A549 (cell line): Measurements from ENCODE around the gene ITCH.

Experiments used
- CHD2 ChIP-seq: fragments of 150-350 bp; IDR thresholded peaks from 2 replicates; pipeline ENCODE4 v1.6.1; 2014; ENCODE audit warnings: low read length; ENCODE audit not compliant: partially characterized antibody
- CTCF ChIP-seq: fragments of >200 bp; sonication (Bioruptor Twin); formaldehyde crosslinking; IDR thresholded peaks from 3 replicates; pipeline ENCODE4 v1.5.1; 2016
- KDM1A ChIP-seq: fragments of 200-600 bp; sonication (generic); IDR thresholded peaks from 2 replicates; pipeline ENCODE4 v1.6.1; 2016; ENCODE audit warnings: low read depth, mild to moderate bottlenecking
- MAZ ChIP-seq: fragments of 150-350 bp; IDR thresholded peaks from 2 replicates; pipeline ENCODE4 v1.6.1; 2014; ENCODE audit warnings: antibody characterized with exemption, low read depth, low read length, borderline replicate concordance
- NFE2L2 ChIP-seq: fragments of 150-350 bp; conservative IDR thresholded peaks from 2 replicates; pipeline ENCODE4 v1.6.1; 2014; ENCODE audit warnings: low read length
- RAD21 ChIP-seq, 2 experiments: fragments of >200 bp in 1 of 2; sonication (Bioruptor Twin) in 1 of 2; formaldehyde crosslinking in 1 of 2; IDR thresholded peaks in 1 of 2; conservative IDR thresholded peaks in 1 of 2; 2 replicates in 1 of 2; 3 replicates in 1 of 2; pipeline ENCODE4 v1.6.1; 2012 to 2018; ENCODE audit warnings: inconsistent platforms in 1 of 2
- RCOR1 ChIP-seq: fragments of 150-350 bp; IDR thresholded peaks from 2 replicates; pipeline ENCODE4 v1.6.1; 2014; ENCODE audit warnings: antibody characterized with exemption, low read length, low read depth
- REST ChIP-seq: fragments of 200-600 bp; sonication (generic); IDR thresholded peaks from 2 replicates; pipeline ENCODE4 v1.6.1; 2016; ENCODE audit warnings: antibody characterized with exemption, mild to moderate bottlenecking, moderate library complexity
- SREBF2 ChIP-seq: fragments of 450-650 bp; IDR thresholded peaks from 2 replicates; pipeline ENCODE4 v1.6.1; 2014; ENCODE audit warnings: mild to moderate bottlenecking, moderate library complexity
- USF2 ChIP-seq: fragments of 450-650 bp; IDR thresholded peaks from 2 replicates; pipeline ENCODE4 v1.6.1; 2014; ENCODE audit warnings: antibody characterized with exemption

DNA sequence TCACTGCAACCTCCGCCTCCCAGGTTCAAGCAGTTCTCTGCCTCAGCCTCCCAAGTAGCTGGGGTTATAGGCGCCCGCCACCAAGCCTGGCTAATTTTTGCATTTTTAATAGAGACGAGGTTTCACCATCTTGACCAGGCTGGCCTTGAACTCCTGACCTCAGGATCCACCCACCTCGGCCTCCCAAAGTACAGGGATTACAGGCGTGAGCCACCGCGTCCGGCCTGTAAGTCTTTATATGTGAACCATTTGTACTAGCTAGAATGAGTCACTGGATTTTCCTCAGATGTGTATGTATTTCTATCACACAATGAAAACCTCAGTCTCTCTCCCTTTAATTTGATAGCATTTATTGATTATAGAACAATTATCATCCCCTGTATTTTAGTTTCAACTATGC lies 34.0 kb downstream of the ITCH start:
- TF ChIP-seq CTCF (no peak), MAZ (no peak), REST (no peak), USF2 (no peak), NFE2L2 (no peak), KDM1A (no peak), RCOR1 (no peak), SREBF2 (no peak), CHD2 (no peak), RAD21 (conservative IDR thresholded peaks at IDR 0.05 in 1 of 2, IDR thresholded peaks at IDR 0.05 in 1 of 2) (no peak)
